Inferior parietal cortex (tissue), 1 donor: Measurements from ENCODE around the gene SLC35D1.
"Not testable (repeated sequence)": the region's sequence is repeated elsewhere in the genome, so short reads cannot be mapped to it uniquely, and the experiment has no call there.

ENCODE experiments used
- DNase-seq: peaks from one replicate; pipeline ENCODE4 v3.0.0-alpha.2; 2016; ENCODE audit errors: extremely low spot score

The SLC35D1 gene

GRCh38 chr1:67053785-67054772 is at the start of gene SLC35D1:
Gene SLC35D1 (minus strand): TSS chr1:67054148. CDS start chr1:67054013, 135 bp downstream.
- DNase-seq: peak; percentile 76

- no peak for DNase-seq
Measured at GRCh38 chr1:67103548-67103947, 49.6 kb upstream of the SLC35D1 start.

GRCh38 chr1:67100833-67101232 is 46.9 kb upstream of the SLC35D1 start:
- DNase-seq: no peak

GRCh38 chr1:67097305-67097704 is 43.4 kb upstream of the SLC35D1 start:
- no peak for DNase-seq

GRCh38 chr1:67094191-67094590 is 40.2 kb upstream of the SLC35D1 start:
- no peak for DNase-seq

- no peak for DNase-seq
Measured at GRCh38 chr1:67089685-67090208, 35.8 kb upstream of the SLC35D1 start.

- no peak for DNase-seq
Measured at GRCh38 chr1:67088440-67088839, 34.5 kb upstream of the SLC35D1 start.

- DNase-seq: peak; percentile 15
Measured at GRCh38 chr1:67085326-67085725, 31.4 kb upstream of the SLC35D1 start.

- DNase-seq: no peak
Measured at GRCh38 chr1:67084765-67085318, 30.9 kb upstream of the SLC35D1 start.

GRCh38 chr1:67078291-67078690 is 24.3 kb upstream of the SLC35D1 start:
- no peak for DNase-seq

- DNase-seq: no peak
Measured at GRCh38 chr1:67077593-67077992, 23.6 kb upstream of the SLC35D1 start.

GRCh38 chr1:67072749-67073148 is 18.8 kb upstream of the SLC35D1 start:
- no peak for DNase-seq

GRCh38 chr1:67067655-67068054 is 13.7 kb upstream of the SLC35D1 start:
- DNase-seq: not testable (repeated sequence)

GRCh38 chr1:67062412-67062811 is 8.5 kb upstream of the SLC35D1 start:
- DNase-seq: no peak

- no peak for DNase-seq
Measured at GRCh38 chr1:67061266-67061665, 7.3 kb upstream of the SLC35D1 start.

GRCh38 chr1:67060811-67061218 is 6.9 kb upstream of the SLC35D1 start:
- no peak for DNase-seq

GRCh38 chr1:67059346-67059745 is 5.4 kb upstream of the SLC35D1 start:
- DNase-seq: no peak

GRCh38 chr1:67058761-67059160 is 4.8 kb upstream of the SLC35D1 start:
- DNase-seq: no peak

- DNase-seq: no peak
Measured at GRCh38 chr1:67058242-67058641, 4.3 kb upstream of the SLC35D1 start.

GRCh38 chr1:67053535-67053784 is 488 bp downstream of the SLC35D1 start:
- DNase-seq: no peak

- DNase-seq: peak; percentile 40
Measured at GRCh38 chr1:67052741-67053534, 1.0 kb downstream of the SLC35D1 start.

- DNase-seq: no peak
Measured at GRCh38 chr1:67051196-67051595, 2.8 kb downstream of the SLC35D1 start.
